Hepatocyte (in vitro differentiated cells): ENCODE results near the gene BORCS5.

Experiments
- EZH2 ChIP-seq: fragments of 200-600 bp; sonication (generic); IDR thresholded peaks from 2 replicates; pipeline ENCODE4 v1.6.1; 2016; ENCODE audit warnings: antibody characterized with exemption, mild to moderate bottlenecking, borderline replicate concordance
- EZH2phosphoT487 ChIP-seq: fragments of 200-600 bp; sonication (generic); IDR thresholded peaks from one replicate; pipeline ENCODE4 v1.6.1; 2018; ENCODE audit warnings: antibody characterized with exemption, mild to moderate bottlenecking, low read depth, moderate library complexity; ENCODE audit not compliant: unreplicated experiment, severe bottlenecking
- TF ChIP-seq, protein P1 (sequence below): fragments of 200-600 bp; sonication (generic); IDR thresholded peaks from 2 replicates; pipeline ENCODE4 v1.5.1; 2016; ENCODE audit warnings: antibody characterized with exemption, mild to moderate bottlenecking; ENCODE audit not compliant: poor library complexity

DNA sequence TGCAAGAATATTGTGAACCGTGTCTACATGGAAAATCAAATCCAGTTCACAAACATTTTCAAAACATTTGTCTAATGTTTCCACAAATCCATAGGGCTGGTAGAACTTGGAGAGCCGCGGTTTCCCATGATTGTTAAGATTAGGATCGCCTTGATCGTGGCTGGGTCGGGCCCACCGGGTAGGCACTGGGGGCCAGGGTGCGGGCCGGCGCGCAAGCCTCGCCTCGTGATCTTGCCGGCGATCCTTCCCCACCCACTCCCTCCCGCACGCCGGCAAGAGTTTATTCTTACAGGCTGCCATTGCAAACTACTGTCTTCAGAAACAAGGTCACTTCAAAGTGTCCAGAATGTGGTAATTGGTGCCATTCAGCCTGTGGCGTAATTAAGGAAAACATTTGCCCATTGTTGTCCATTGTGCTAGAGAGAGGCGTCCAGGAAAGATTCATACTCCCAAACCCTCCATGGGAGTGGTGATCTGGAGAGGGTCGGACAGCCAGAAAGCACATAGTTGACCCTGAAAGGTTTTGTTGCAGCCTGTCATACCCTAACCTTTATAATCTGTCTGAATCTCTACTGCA lies 95.5 kb downstream of the BORCS5 start:
- TF ChIP-seq EZH2phosphoT487 (no peak), EZH2 (no peak)
- TF ChIP-seq, protein P1, sequence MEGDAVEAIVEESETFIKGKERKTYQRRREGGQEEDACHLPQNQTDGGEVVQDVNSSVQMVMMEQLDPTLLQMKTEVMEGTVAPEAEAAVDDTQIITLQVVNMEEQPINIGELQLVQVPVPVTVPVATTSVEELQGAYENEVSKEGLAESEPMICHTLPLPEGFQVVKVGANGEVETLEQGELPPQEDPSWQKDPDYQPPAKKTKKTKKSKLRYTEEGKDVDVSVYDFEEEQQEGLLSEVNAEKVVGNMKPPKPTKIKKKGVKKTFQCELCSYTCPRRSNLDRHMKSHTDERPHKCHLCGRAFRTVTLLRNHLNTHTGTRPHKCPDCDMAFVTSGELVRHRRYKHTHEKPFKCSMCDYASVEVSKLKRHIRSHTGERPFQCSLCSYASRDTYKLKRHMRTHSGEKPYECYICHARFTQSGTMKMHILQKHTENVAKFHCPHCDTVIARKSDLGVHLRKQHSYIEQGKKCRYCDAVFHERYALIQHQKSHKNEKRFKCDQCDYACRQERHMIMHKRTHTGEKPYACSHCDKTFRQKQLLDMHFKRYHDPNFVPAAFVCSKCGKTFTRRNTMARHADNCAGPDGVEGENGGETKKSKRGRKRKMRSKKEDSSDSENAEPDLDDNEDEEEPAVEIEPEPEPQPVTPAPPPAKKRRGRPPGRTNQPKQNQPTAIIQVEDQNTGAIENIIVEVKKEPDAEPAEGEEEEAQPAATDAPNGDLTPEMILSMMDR = no peak
